ENCODE data around the gene SYT1.

The SYT1 gene

GRCh38 chr12:79294590-79294989 is 430.0 kb downstream of the SYT1 start:
- no peak for DNase-seq (ENCODE audit: extremely low read depth, low read depth)
- TF ChIP-seq CTCF (IDR thresholded peaks at IDR 0.05; ENCODE audit: low read depth, low read length) = no peak

GRCh38 chr12:79295572-79295971 is 431.0 kb downstream of the SYT1 start:
- no peak for TF ChIP-seq CTCF (IDR thresholded peaks at IDR 0.05; ENCODE audit: low read depth, low read length)
- no peak for DNase-seq (ENCODE audit: extremely low read depth, low read depth)

GRCh38 chr12:79296133-79296532 is 431.6 kb downstream of the SYT1 start:
- TF ChIP-seq CTCF (IDR thresholded peaks at IDR 0.05; ENCODE audit: low read depth, low read length) = no peak

DNA sequence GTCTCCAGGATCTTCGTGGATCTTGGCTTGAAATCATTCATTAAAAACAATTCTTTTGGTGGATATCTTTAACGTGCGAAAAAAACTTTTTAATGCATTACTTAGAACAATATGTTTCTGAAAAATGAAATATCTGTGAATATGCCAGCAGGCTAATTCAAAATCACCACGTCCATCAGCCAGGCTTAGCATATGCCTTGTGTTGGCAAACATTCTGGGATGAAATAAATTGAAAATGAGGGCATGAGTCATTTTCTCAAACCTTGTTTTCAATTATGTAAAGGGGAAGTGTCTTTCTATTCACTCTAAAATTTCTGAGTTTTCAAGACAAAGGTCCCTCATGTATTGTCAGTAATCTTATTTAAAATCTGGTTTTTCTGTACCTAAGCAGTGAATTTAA is 432.3 kb downstream of the SYT1 start:
- no peak for DNase-seq (ENCODE audit: extremely low read depth, low read depth)
- TF ChIP-seq CTCF (IDR thresholded peaks at IDR 0.05; ENCODE audit: low read depth, low read length) = no peak

More at GRCh38 chr12:79296133-79296532, 431.6 kb downstream of the SYT1 start:
- no peak for DNase-seq (ENCODE audit: extremely low read depth, low read depth)

DNA sequence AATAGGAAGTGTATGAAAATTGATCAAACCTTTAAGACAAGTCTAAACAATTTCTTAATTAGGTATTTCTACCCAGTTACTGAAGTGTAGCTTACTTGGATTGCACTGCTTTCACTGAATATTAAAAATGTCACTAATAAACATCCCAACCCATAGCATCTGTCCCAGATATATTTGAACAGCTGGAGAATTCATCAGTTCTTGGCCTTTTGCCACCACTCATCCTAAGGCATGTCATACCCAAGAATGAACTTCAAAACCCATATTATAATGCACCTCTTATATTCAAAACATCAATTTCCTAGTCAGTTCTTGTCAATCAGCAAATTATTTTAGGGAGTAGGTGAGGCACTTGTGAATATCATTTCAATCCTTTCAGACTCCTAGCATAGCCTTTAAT is 433.9 kb downstream of the SYT1 start:
- TF ChIP-seq CTCF (IDR thresholded peaks at IDR 0.05; ENCODE audit: low read depth, low read length) = no peak
- DNase-seq (ENCODE audit: extremely low read depth, low read depth) = no peak

DNA sequence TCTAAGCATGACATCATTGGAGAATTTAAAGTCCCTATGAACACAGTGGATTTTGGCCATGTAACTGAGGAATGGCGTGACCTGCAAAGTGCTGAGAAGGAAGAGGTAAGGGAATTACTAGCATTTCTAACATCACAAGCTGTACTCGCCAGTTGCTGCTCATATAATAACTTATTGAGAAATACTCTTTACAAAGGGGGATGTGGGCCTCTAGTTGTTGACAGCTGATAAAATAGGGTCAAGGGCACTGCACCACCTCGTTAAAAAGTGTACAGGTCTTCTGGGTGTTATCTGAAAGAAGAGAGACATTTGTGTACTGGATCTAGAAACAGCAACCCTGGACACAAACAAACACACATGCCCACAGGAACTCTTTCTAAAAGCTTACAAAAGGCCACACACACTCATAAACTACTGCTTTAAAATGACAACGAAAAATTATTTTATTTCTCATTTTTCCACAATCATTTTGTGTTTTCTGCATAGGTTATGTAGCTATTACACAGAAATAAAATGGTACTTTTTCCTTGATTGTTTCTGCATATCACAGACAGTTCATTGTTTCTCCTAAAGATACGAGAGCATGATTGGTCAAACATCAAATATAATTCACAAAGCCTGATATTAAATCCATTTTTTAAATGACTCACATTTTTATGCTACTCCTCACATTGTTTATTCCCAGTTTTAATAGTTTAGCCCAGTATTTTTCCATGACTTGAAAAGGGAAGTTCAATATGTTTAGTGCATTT is 435.0 kb downstream of the SYT1 start:
- DNase-seq (ENCODE audit: extremely low read depth, low read depth) = no peak
- TF ChIP-seq CTCF (IDR thresholded peaks at IDR 0.05; ENCODE audit: low read depth, low read length) = no peak

GRCh38 chr12:79300199-79300568 is 435.6 kb downstream of the SYT1 start:
- no peak for TF ChIP-seq CTCF (IDR thresholded peaks at IDR 0.05; ENCODE audit: low read depth, low read length)
- DNase-seq (ENCODE audit: extremely low read depth, low read depth) = no peak

Measured in AG09319 (cell line).